Peyer's patch (tissue), 4 donors: Measurements from ENCODE around the gene VRK2.

Source experiments
- CTCF ChIP-seq, 6 experiments: fragments of 450-650 bp in 4 of 6; fragments of 200-600 bp in 2 of 6; sonication (generic) in 1 of 6; IDR thresholded peaks; one replicate each; pipeline ENCODE4 v1.5.1; 2017 to 2019; ENCODE audit warnings: antibody characterized with exemption in 6 of 6, mild to moderate bottlenecking in 3 of 6, moderate library complexity in 1 of 6
- POLR2A ChIP-seq, 2 donors: fragments of 450-650 bp; IDR thresholded peaks; one replicate each; pipeline ENCODE4 v1.5.1; 2017; ENCODE audit warnings: antibody characterized with exemption in 2 of 2, mild to moderate bottlenecking in 2 of 2, moderate library complexity in 2 of 2

- TF ChIP-seq CTCF (IDR thresholded peaks at IDR 0.05): no peak
- TF ChIP-seq POLR2A (IDR thresholded peaks at IDR 0.05): no peak
These were observed 24.2 kb downstream of the VRK2 start for GRCh38 chr2:58070765-58071164.
